A549 (cell line): ENCODE data around the gene DNAI4. TPM values are rescaled to one million over a fixed set of nuclear protein-coding genes. Genes with fewer than 3 reads are reported as not detected.
A peak's percentile ranks its signal among the peaks of the same experiment; 100 is the strongest.

Experiments
- ATAC-seq, 2 experiments: fragments of 200-7000 bp in 1 of 2; fragments of >200 bp in 1 of 2; cut with Nextera tagmentation in 1 of 2; cut with Tn5 transposase in 1 of 2; 3 replicates each; pipeline versions ENCODE4 v1.8.0 to v1.9.1; 2018 to 2020; ENCODE audit warnings: mild to moderate bottlenecking in 1 of 2, moderate library complexity in 1 of 2
- CTCF ChIA-PET: fragments of 300-600 bp; sonication (Branson Sonifier 250); formaldehyde crosslinking; extraction: SDS; loops from one replicate; lab custom pipeline; 2021; ENCODE audit warnings: antibody characterized with exemption, inconsistent platforms; lab: Yijun Ruan, JAX
- POLR2A ChIA-PET: fragments of 350-600 bp; formaldehyde crosslinking; extraction: SDS; loops from one replicate; lab custom pipeline; 2021; ENCODE audit warnings: antibody characterized with exemption, inconsistent platforms; lab: Yijun Ruan, JAX
- DNase-seq, 2 experiments: peaks; one replicate each; pipeline versions ENCODE4 v3.0.0 to v3.0.0-alpha.2; 2011 to 2016; ENCODE audit warnings: low read depth in 1 of 2, low spot score in 1 of 2
- FAIRE-seq: peaks from 2 replicates; lab custom pipeline; 2011; peaks lifted over from hg19 to GRCh38; lab: Jason Lieb, UNC
- H3K27ac ChIP-seq, 2 experiments: fragments of >200 bp; sonication (Bioruptor Twin); formaldehyde crosslinking; 3 replicates each; pipeline ENCODE4 v1.5.1; 2016 to 2017
- H3K4me1 ChIP-seq: fragments of >200 bp; sonication (Bioruptor Twin); formaldehyde crosslinking; 3 replicates; pipeline ENCODE4 v1.6.1; 2016
- H3K4me2 ChIP-seq: fragments of >200 bp; sonication (Bioruptor Twin); formaldehyde crosslinking; 3 replicates; pipeline ENCODE4 v1.6.1; 2016
- H3K4me3 ChIP-seq: fragments of >200 bp; sonication (Bioruptor Twin); formaldehyde crosslinking; 3 replicates; pipeline ENCODE4 v1.5.1; 2016
- H3K9me3 ChIP-seq: fragments of >200 bp; sonication (Bioruptor Twin); formaldehyde crosslinking; 3 replicates; pipeline ENCODE4 v1.6.1; 2016
- BCL3 ChIP-seq: fragments of >200 bp; sonication (Bioruptor Twin); formaldehyde crosslinking; IDR thresholded peaks from 3 replicates; pipeline ENCODE4 v1.6.1; 2016
- BHLHE40 ChIP-seq: IDR thresholded peaks from 2 replicates; pipeline ENCODE4 v1.6.1; 2012; ENCODE audit warnings: low read depth, low read length, inconsistent platforms
- CBX2 ChIP-seq: fragments of 200-600 bp; sonication (generic); IDR thresholded peaks from 2 replicates; pipeline ENCODE4 v1.6.1; 2016; ENCODE audit warnings: low read depth, mild to moderate bottlenecking, borderline replicate concordance
- CBX8 ChIP-seq: fragments of 200-600 bp; sonication (generic); IDR thresholded peaks from 2 replicates; pipeline ENCODE4 v1.6.1; 2016
- EP300 ChIP-seq, 2 experiments: fragments of >200 bp; sonication (Bioruptor Twin); formaldehyde crosslinking; IDR thresholded peaks; 2 replicates in 1 of 2; 3 replicates in 1 of 2; pipeline ENCODE4 v1.6.1; 2016 to 2017
- ESRRA ChIP-seq: fragments of 150-350 bp; IDR thresholded peaks from 2 replicates; pipeline ENCODE4 v1.6.1; 2014; ENCODE audit warnings: mild to moderate bottlenecking, low read length, borderline replicate concordance
- FOSL2 ChIP-seq, 2 experiments: fragments of 450-650 bp in 1 of 2; fragments of >200 bp in 1 of 2; sonication (Bioruptor Twin) in 1 of 2; formaldehyde crosslinking; IDR thresholded peaks; 2 replicates each; pipeline versions ENCODE4 v1.5.0 to v1.6.1; 2016 to 2020; ENCODE audit warnings: mild to moderate bottlenecking in 1 of 2, moderate library complexity in 1 of 2
- GATA3 ChIP-seq: IDR thresholded peaks from 2 replicates; pipeline ENCODE4 v1.6.1; 2012; ENCODE audit warnings: borderline replicate concordance
- HDAC2 ChIP-seq: fragments of 200-600 bp; sonication (generic); IDR thresholded peaks from 2 replicates; pipeline ENCODE4 v1.6.1; 2016
- HOXB13 ChIP-seq: fragments of 250-450 bp; sonication (Bioruptor Pico); IDR thresholded peaks from 2 replicates; pipeline ENCODE4 v1.5.0; 2020; ENCODE audit warnings: low read depth, mild to moderate bottlenecking, moderate library complexity
- HOXB5 ChIP-seq: fragments of 250-450 bp; sonication (Bioruptor Pico); IDR thresholded peaks from 2 replicates; pipeline ENCODE4 v1.5.0; 2020; ENCODE audit warnings: mild to moderate bottlenecking, moderate library complexity
- JUNB ChIP-seq: fragments of >200 bp; sonication (Bioruptor Twin); formaldehyde crosslinking; IDR thresholded peaks from 2 replicates; pipeline ENCODE4 v1.6.1; 2016
- MAX ChIP-seq: IDR thresholded peaks from 2 replicates; pipeline ENCODE4 v1.6.1; 2012
- MAZ ChIP-seq: fragments of 150-350 bp; IDR thresholded peaks from 2 replicates; pipeline ENCODE4 v1.6.1; 2014; ENCODE audit warnings: antibody characterized with exemption, low read depth, low read length, borderline replicate concordance
- NPAS2 ChIP-seq: fragments of 250-450 bp; sonication (Bioruptor Pico); IDR thresholded peaks from 2 replicates; pipeline ENCODE4 v1.8.0; 2022; ENCODE audit warnings: mild to moderate bottlenecking, moderate library complexity, borderline replicate concordance
- POLR2AphosphoS2 ChIP-seq: conservative IDR thresholded peaks from 2 replicates; pipeline ENCODE4 v1.6.1; 2012; ENCODE audit warnings: low read length, improper control_type of control experiment, inconsistent platforms
- RNF2 ChIP-seq: fragments of 200-600 bp; sonication (generic); IDR thresholded peaks from 2 replicates; pipeline ENCODE4 v1.6.1; 2016; ENCODE audit warnings: low read depth, mild to moderate bottlenecking, antibody characterized with exemption, moderate library complexity, borderline replicate concordance
- SREBF2 ChIP-seq: fragments of 450-650 bp; IDR thresholded peaks from 2 replicates; pipeline ENCODE4 v1.6.1; 2014; ENCODE audit warnings: mild to moderate bottlenecking, moderate library complexity
- TP53 ChIP-seq: fragments of 250-450 bp; sonication (Bioruptor Pico); IDR thresholded peaks from 2 replicates; pipeline ENCODE4 v1.5.0; 2021; ENCODE audit warnings: mild to moderate bottlenecking, moderate library complexity
- ZFP36 ChIP-seq: fragments of 450-650 bp; IDR thresholded peaks from 2 replicates; pipeline ENCODE4 v1.6.1; 2014; ENCODE audit warnings: borderline replicate concordance; ENCODE audit not compliant: partially characterized antibody
- whole genome bisulfite sequencing: methylation state at CpG from one replicate; pipeline ENCODE4 v1.1.6; 2017; ENCODE audit errors: missing lambda C conversion rate; 5-methylcytosine and 5-hydroxymethylcytosine counted together
- polyA plus RNA-seq, 4 experiments: library from polyadenylated mRNA; depleted of rRNA in 3 of 4; stranded (reverse); fragments of >200 nt; fragmentation: RNase III in 1 of 4; extraction: RNeasy Plus Mini Kit Qiagen cat#74134 plus additional on column Dnase treatment in 1 of 4; gene quantifications; 2 replicates in 3 of 4; 3 replicates in 1 of 4; pipeline ENCODE4 v1.2.3, GENCODE V29; 2011 to 2017
- TF ChIP-seq, protein P1 (sequence below): fragments of >200 bp; sonication (Bioruptor Twin); formaldehyde crosslinking; IDR thresholded peaks from 3 replicates; pipeline ENCODE4 v1.5.1; 2016
- TF ChIP-seq, protein P2 (sequence below): fragments of 150-350 bp; IDR thresholded peaks from 2 replicates; pipeline ENCODE4 v1.6.1; 2014; ENCODE audit warnings: low read depth, mild to moderate bottlenecking, low read length
- TF ChIP-seq, protein P3 (sequence below): fragments of 450-650 bp; IDR thresholded peaks from 2 replicates; pipeline ENCODE4 v1.6.1; 2014; ENCODE audit warnings: antibody characterized with exemption

Gene DNAI4
- polyA plus RNA-seq, 2 of the 4 experiments (the other 2 are of a cell fraction) = 1.3 to 4.7 TPM

- Histone ChIP-seq H3K4me2 (peak overlapping the region; percentile 89), H3K9me3 (no peaks in the 10 kb centered on the region), H3K27ac (peak overlapping the region; percentile 69 to 91; a peak in 5 of 6 replicates), H3K4me1 (peaks cover 36% of the 10 kb centered on the region), H3K4me3 (peak overlapping the region; percentile 77)
- ATAC-seq (no peak), DNase-seq (no peak), FAIRE-seq (no peak)
- ChIA-PET CTCF (no interaction called here), POLR2A (no interaction called here)
- TF ChIP-seq BHLHE40 = no peak
- TF ChIP-seq ZFP36 = no peak
- no peak for TF ChIP-seq MAZ
- no peak for TF ChIP-seq HDAC2
- no peak for TF ChIP-seq HOXB5 (CRISPR knock-in tag)
- no peak for TF ChIP-seq CBX2
- TF ChIP-seq GATA3 = no peak
- no peak for TF ChIP-seq ESRRA
- no peak for TF ChIP-seq POLR2AphosphoS2
- no peak for TF ChIP-seq BCL3
- no peak for TF ChIP-seq HOXB13 (CRISPR knock-in tag)
- no peak for TF ChIP-seq SREBF2
- TF ChIP-seq TP53 (CRISPR knock-in tag) = no peak
- TF ChIP-seq, protein P1, sequence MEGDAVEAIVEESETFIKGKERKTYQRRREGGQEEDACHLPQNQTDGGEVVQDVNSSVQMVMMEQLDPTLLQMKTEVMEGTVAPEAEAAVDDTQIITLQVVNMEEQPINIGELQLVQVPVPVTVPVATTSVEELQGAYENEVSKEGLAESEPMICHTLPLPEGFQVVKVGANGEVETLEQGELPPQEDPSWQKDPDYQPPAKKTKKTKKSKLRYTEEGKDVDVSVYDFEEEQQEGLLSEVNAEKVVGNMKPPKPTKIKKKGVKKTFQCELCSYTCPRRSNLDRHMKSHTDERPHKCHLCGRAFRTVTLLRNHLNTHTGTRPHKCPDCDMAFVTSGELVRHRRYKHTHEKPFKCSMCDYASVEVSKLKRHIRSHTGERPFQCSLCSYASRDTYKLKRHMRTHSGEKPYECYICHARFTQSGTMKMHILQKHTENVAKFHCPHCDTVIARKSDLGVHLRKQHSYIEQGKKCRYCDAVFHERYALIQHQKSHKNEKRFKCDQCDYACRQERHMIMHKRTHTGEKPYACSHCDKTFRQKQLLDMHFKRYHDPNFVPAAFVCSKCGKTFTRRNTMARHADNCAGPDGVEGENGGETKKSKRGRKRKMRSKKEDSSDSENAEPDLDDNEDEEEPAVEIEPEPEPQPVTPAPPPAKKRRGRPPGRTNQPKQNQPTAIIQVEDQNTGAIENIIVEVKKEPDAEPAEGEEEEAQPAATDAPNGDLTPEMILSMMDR = no peak
- WGBS = 5% methylated on average over 2 of the region's 2 CpGs
These were observed 7.6 kb upstream of the DNAI4 start for GRCh38 chr1:66932291-66932690.

- Histone ChIP-seq H3K9me3 (no peaks in the 10 kb centered on the region), H3K4me3 (peak overlapping the region; percentile 77), H3K4me1 (peaks cover 41% of the 10 kb centered on the region), H3K4me2 (peak overlapping the region; percentile 89), H3K27ac (peak overlapping the region; percentile 91 to 99)
- ATAC-seq (no peak), DNase-seq (no peak), FAIRE-seq (no peak)
- POLR2A ChIA-PET = interaction anchor here (2.4 kb wide), 1 partner anchor 13 kb away, joined by 16 read pairs; no protein-coding TSS in a partner anchor
- TF ChIP-seq RNF2 (no peak), CBX8 (no peak), MAX (no peak), JUNB (no peak)
- TF ChIP-seq, protein P2, sequence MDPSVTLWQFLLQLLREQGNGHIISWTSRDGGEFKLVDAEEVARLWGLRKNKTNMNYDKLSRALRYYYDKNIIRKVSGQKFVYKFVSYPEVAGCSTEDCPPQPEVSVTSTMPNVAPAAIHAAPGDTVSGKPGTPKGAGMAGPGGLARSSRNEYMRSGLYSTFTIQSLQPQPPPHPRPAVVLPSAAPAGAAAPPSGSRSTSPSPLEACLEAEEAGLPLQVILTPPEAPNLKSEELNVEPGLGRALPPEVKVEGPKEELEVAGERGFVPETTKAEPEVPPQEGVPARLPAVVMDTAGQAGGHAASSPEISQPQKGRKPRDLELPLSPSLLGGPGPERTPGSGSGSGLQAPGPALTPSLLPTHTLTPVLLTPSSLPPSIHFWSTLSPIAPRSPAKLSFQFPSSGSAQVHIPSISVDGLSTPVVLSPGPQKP = no peak
- CTCF ChIA-PET = no interaction called here
- 3% methylated on average over 4 of the region's 4 CpGs for WGBS
These were observed 6.9 kb upstream of the DNAI4 start for GRCh38 chr1:66931590-66931989.

GRCh38 chr1:66930823-66931174 is 6.1 kb upstream of the DNAI4 start:
- Histone ChIP-seq H3K4me1 (peaks cover 46% of the 10 kb centered on the region), H3K4me3 (peak overlapping the region; percentile 77), H3K27ac (peak overlapping the region; percentile 91 to 99), H3K4me2 (peak overlapping the region; percentile 89), H3K9me3 (no peaks in the 10 kb centered on the region)
- ChIA-PET CTCF (interaction anchor here (0.9 kb wide), 1 partner anchor 10 kb away, joined by 3 read pairs; no protein-coding TSS in a partner anchor), POLR2A (interaction anchor here (1.3 to 2.4 kb wide), 4 partner anchors 8 to 123 kb away, joined by 5 to 16 read pairs (median 5); partner anchors contain the start of gene SLC35D1)
- TF ChIP-seq, protein P3, sequence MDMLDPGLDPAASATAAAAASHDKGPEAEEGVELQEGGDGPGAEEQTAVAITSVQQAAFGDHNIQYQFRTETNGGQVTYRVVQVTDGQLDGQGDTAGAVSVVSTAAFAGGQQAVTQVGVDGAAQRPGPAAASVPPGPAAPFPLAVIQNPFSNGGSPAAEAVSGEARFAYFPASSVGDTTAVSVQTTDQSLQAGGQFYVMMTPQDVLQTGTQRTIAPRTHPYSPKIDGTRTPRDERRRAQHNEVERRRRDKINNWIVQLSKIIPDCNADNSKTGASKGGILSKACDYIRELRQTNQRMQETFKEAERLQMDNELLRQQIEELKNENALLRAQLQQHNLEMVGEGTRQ = no peak
- TF ChIP-seq EP300 (IDR thresholded peaks at IDR 0.05) (no peak), FOSL2 (IDR thresholded peaks at IDR 0.05) (no peak), FOSL2 (CRISPR knock-in tag; IDR thresholded peaks at IDR 0.05) (no peak), POLR2AphosphoS2 (no peak), NPAS2 (no peak)
- WGBS = 0% methylated on average over 6 of the region's 6 CpGs
- no peak for DNase-seq
- FAIRE-seq = no peak
- ATAC-seq = peak; percentile 26 to 40; a peak in 4 of 6 replicates
